AG04449 (cell line): Measurements from ENCODE around the gene NOX1.
"Not testable (repeated sequence)": the region's sequence is repeated elsewhere in the genome, so short reads cannot be mapped to it uniquely, and the experiment has no call there.

Experiments used
- CTCF ChIA-PET: fragments of 350-600 bp; formaldehyde crosslinking; extraction: SDS; loops from one replicate; lab custom pipeline; 2021; ENCODE audit warnings: antibody characterized with exemption; lab: Yijun Ruan, JAX
- POLR2A ChIA-PET: fragments of 400-600, 350-600 bp; formaldehyde crosslinking; extraction: SDS; loops from one replicate; lab custom pipeline; 2020; ENCODE audit warnings: antibody characterized with exemption, inconsistent platforms; lab: Yijun Ruan, JAX
- DNase-seq: peaks from one replicate; pipeline ENCODE4 v3.0.0-alpha.2; 2010; ENCODE audit warnings: low read depth, low spot score
- H3K4me3 ChIP-seq: 2 replicates; pipeline ENCODE4 v1.5.1; 2011; ENCODE audit warnings: low read depth, mild to moderate bottlenecking, control low read depth, low read length
- CTCF ChIP-seq: IDR thresholded peaks from one replicate; pipeline ENCODE4 v1.5.1; 2011; ENCODE audit warnings: mild to moderate bottlenecking, moderate library complexity, low read length, control low read depth, inconsistent platforms; ENCODE audit not compliant: insufficient read depth; ENCODE audit errors: missing control alignments

Gene NOX1

DNA sequence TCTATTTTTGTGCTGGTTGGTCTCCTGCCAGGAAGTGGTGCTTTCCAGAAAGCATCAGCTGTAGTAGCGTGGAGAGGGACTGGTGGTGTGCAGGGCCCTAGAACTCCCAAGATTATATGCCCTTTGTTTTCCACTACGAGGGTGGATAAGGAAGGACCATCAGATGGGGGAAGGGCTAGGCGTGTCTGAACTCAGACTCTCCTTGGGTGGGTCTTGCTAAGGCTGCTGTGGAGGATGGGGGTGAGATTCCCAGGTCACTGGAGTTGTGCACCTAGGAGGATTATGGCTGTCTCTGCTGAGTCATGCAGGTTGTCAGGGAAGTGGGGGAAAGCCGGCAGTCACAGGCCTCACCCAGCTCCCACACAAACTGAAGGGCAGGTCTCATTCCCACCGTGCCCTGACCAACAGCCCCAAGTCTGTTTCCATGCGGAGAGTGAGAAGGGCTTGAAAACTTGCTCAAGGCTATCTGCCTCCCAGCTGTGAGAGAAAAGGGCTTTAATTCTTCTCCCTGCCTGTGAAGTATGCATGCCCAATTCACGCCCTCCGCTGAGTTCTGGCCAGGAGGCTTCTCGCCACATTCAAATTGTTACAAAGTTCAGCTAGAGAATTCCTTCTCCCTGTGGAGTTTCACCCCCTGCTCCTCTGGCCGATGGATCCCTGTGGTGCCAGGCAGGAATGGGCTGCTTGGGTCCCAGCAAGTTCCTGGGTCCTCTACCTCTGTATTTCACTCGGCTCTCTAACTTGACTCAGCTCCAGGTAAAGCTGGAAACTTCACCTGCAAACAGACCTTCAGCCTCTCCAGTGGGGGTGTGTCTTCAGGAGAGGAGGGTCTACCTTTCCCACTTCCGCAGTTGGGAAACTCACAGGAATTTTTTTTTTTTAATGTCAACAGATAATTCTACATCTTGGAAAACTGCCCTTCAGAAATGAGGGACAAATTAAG is 61.7 kb downstream of the NOX1 start:
- no peak overlapping the region for H3K4me3 ChIP-seq
- DNase-seq, result no peak

DNA sequence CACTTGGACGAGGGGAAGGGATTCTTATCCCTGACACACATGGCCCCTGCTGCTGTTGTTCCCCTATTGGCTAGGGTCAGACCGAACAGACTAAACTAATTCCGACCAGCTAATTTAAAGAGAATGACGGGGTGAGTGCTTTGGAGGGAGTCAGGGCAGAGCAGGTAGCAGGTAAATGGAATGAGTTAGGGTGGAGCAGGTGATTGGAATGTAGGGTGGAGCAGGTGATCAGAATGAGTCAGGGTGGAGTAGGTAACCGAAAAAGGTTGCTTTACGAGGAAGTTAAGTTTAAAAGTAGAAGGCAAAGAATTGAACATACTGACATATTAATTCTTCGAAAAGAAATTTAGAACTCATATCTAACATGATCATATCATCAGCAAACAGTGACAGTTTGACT is 65.9 kb downstream of the NOX1 start:
- CTCF ChIA-PET, H3K4me3 ChIP-seq, POLR2A ChIA-PET, DNase-seq: not testable (repeated sequence)

More for the DNA sequence above, 61.7 kb downstream of the NOX1 start:
- ChIA-PET POLR2A (no interaction called here), CTCF (no interaction called here)
- no peak for TF ChIP-seq CTCF

- no peak for DNase-seq
Observed at GRCh38 chrX:100804780-100805179, 69.4 kb downstream of the NOX1 start.

DNA sequence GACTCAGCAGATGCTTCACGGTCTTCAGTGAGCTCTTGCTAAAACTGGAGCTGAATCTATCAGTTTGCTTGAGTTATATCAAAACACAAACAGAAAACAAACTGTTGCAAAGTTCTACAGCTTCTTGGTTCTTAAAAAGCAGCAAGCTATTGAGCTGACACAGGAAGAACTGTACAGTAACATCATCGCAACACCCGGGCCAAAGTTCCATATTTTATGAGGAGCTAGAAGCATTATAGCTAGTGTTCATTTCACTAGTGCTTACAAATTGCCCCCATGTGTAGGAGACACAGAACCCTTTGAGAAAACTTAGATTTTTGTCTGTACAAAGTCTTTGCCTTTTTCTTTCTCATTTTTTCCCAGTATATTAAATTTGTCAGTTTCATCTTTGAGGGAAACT is 71.3 kb downstream of the NOX1 start:
- ChIA-PET CTCF (interaction anchor here (1.3 kb wide), 1 partner anchor 34 kb away, joined by 5 read pairs; no protein-coding TSS in a partner anchor), POLR2A (no interaction called here)
- no peak overlapping the region for H3K4me3 ChIP-seq
- TF ChIP-seq CTCF, result no peak
- DNase-seq, result no peak

More at GRCh38 chrX:100804780-100805179, 69.4 kb downstream of the NOX1 start:
- ChIA-PET CTCF (no interaction called here), POLR2A (no interaction called here)
- H3K4me3 ChIP-seq, result no peak overlapping the region
- no peak for TF ChIP-seq CTCF

GRCh38 chrX:100798484-100799214 is 75.5 kb downstream of the NOX1 start:
- CTCF ChIA-PET, result interaction anchor here (0.6 kb wide), 1 partner anchor 430 kb away, joined by 3 read pairs; no protein-coding TSS in a partner anchor
- POLR2A ChIA-PET, result no interaction called here
- no peak for TF ChIP-seq CTCF

DNA sequence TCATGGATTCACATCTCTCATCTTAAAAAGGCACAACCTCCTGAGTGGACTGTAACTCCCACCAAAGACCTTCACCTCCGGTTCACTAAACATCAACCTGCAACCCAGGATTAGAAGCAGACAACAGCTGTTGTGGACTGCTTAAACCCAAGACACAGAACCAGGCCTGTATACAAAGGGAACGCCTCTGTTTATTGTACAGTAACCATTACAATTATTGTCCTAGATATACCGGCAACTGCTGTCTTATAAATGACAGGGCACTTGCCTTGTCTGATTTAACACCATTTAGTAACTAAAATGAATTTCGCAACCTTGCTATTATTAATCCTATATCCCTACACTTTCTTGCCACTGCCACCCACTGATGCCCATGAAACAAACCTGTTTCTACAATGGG is 76.8 kb downstream of the NOX1 start:
- no peak overlapping the region for H3K4me3 ChIP-seq
- ChIA-PET POLR2A (no interaction called here), CTCF (no interaction called here)
- no peak for DNase-seq
- TF ChIP-seq CTCF, result no peak

More at GRCh38 chrX:100798484-100799214, 75.5 kb downstream of the NOX1 start:
- no peak for DNase-seq
- H3K4me3 ChIP-seq, result no peak overlapping the region

DNA sequence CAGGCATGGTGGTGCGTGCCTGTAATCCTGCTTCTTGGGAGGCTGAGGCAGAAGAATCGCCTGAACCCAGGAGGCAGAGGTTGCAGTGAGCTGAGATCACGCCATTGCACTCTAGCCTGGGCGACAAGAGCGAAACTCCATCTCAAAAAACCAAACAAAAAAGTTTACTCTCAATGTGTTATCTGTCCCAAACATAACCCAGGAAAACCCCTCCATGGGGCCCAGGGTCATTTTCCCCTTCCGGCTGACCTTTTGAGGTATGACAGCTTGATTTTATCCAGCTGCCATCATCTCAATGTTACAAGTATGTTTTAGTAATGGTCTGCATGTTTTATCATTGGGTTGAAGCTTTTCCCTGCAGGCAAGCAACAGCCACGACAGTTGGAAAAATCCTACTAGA is 77.8 kb downstream of the NOX1 start:
- DNase-seq, H3K4me3 ChIP-seq, CTCF ChIA-PET, POLR2A ChIA-PET: not testable (repeated sequence)
